HS-27A (cell line): Measurements from ENCODE around the gene CDC42EP2.
"Not testable (repeated sequence)": the region's sequence is repeated elsewhere in the genome, so short reads cannot be mapped to it uniquely, and the experiment has no call there.

ENCODE experiments used
- DNase-seq: peaks from one replicate; pipeline ENCODE4 v3.0.0-alpha.2; 2012; ENCODE audit warnings: low read depth, missing footprints

Gene CDC42EP2

GRCh38 chr11:65320386-65321075, 5.9 kb downstream of the CDC42EP2 start:
- DNase-seq, result no peak

GRCh38 chr11:65321076-65321475, 6.4 kb downstream of the CDC42EP2 start:
- no peak for DNase-seq

- no peak for DNase-seq
Measured at GRCh38 chr11:65321828-65322485, 7.3 kb downstream of the CDC42EP2 start.

- DNase-seq, result no peak
Measured at GRCh38 chr11:65323813-65324212, 9.1 kb downstream of the CDC42EP2 start.

GRCh38 chr11:65325435-65325834, 10.8 kb downstream of the CDC42EP2 start:
- DNase-seq, result no peak

- DNase-seq, result no peak
Measured at GRCh38 chr11:65327021-65327420, 12.4 kb downstream of the CDC42EP2 start.

GRCh38 chr11:65329478-65329877, 14.8 kb downstream of the CDC42EP2 start:
- DNase-seq, result no peak

- peak; percentile 92 for DNase-seq
Measured at GRCh38 chr11:65329944-65330403, 15.3 kb downstream of the CDC42EP2 start.

- no peak for DNase-seq
Measured at GRCh38 chr11:65330544-65330943, 15.9 kb downstream of the CDC42EP2 start.

GRCh38 chr11:65332591-65332990, 17.9 kb downstream of the CDC42EP2 start:
- not testable (repeated sequence) for DNase-seq

GRCh38 chr11:65334696-65335295, 20.1 kb downstream of the CDC42EP2 start:
- no peak for DNase-seq

GRCh38 chr11:65338676-65339075, 24.0 kb downstream of the CDC42EP2 start:
- no peak for DNase-seq

GRCh38 chr11:65340226-65340625, 25.6 kb downstream of the CDC42EP2 start:
- DNase-seq, result no peak

GRCh38 chr11:65341856-65342255, 27.2 kb downstream of the CDC42EP2 start:
- no peak for DNase-seq

GRCh38 chr11:65351511-65351910, 36.8 kb downstream of the CDC42EP2 start:
- DNase-seq, result no peak

GRCh38 chr11:65352783-65353182, 38.1 kb downstream of the CDC42EP2 start:
- DNase-seq, result no peak

GRCh38 chr11:65353376-65353775, 38.7 kb downstream of the CDC42EP2 start:
- no peak for DNase-seq

- no peak for DNase-seq
Measured at GRCh38 chr11:65353900-65354264, 39.2 kb downstream of the CDC42EP2 start.

GRCh38 chr11:65354265-65355012, 39.8 kb downstream of the CDC42EP2 start, which contains the start of gene TIGD3:
TSS of gene TIGD3 (plus strand) at chr11:65354751. CDS start at chr11:65355809, 1,058 bp downstream.
- peak; percentile 88 for DNase-seq

- DNase-seq, result no peak
Measured at GRCh38 chr11:65355013-65355775, 40.5 kb downstream of the CDC42EP2 start.

- no peak for DNase-seq
Measured at GRCh38 chr11:65355776-65356393, 41.2 kb downstream of the CDC42EP2 start.
